K562 (cell line): ENCODE results near the gene VENTX. TPM values are rescaled to one million over a fixed set of nuclear protein-coding genes. Genes with fewer than 3 reads are reported as not detected.
A peak's percentile ranks its signal among the peaks of the same experiment; 100 is the strongest.

Source experiments
- ATAC-seq: fragments of 200-7000 bp; cut with Tn5 transposase; 3 replicates; pipeline ENCODE4 v1.9.1; 2020; ENCODE audit warnings: moderate library complexity
- BruUV-seq: library from RNA; stranded (reverse); fragments of 400-500 nt; replicated peaks from 2 replicates; lab custom pipeline; 2021; lab: Mats Ljungman, UMichigan
- CTCF ChIA-PET: fragments of 300-600 bp; formaldehyde crosslinking; extraction: SDS; loops from one replicate; lab custom pipeline; 2021; ENCODE audit warnings: low intra/inter-chr PET ratio; lab: Yijun Ruan, JAX
- POLR2A ChIA-PET: fragments of 300-600, 350-650 bp; sonication (Branson Sonifier 250); formaldehyde crosslinking; extraction: SDS; loops from one replicate; lab custom pipeline; 2021; ENCODE audit warnings: antibody characterized with exemption, inconsistent platforms; lab: Yijun Ruan, JAX
- DNase-seq, 4 experiments: peaks; one replicate each; pipeline versions ENCODE4 v3.0.0 to v3.0.0-alpha.2; 2011 to 2018; ENCODE audit warnings: low spot score in 3 of 4, mixed read lengths in 3 of 4; ENCODE audit errors: extremely low read depth in 1 of 4
- FAIRE-seq: peaks from 2 replicates; lab custom pipeline; 2011; peaks lifted over from hg19 to GRCh38; lab: Jason Lieb, UNC
- H2AFZ ChIP-seq: 2 replicates; pipeline ENCODE4 v1.6.0; 2011; ENCODE audit warnings: low read depth, low read length, control low read depth, inconsistent platforms
- H3K27ac ChIP-seq: fragments of 200-600 bp; 3 replicates; pipeline ENCODE4 v1.8.0; 2011; ENCODE audit warnings: low read depth, mild to moderate bottlenecking, control low read depth, inconsistent platforms, low read length, moderate library complexity, mixed read lengths; ENCODE audit errors: extremely low read depth
- H3K27me3 ChIP-seq, 2 experiments: fragments of 300-600 bp in 1 of 2; 2 replicates in 1 of 2; 3 replicates in 1 of 2; pipeline versions ENCODE4 v1.6.0 to v1.8.0; 2011; ENCODE audit warnings: inconsistent platforms in 2 of 2, low read length in 2 of 2, mild to moderate bottlenecking in 1 of 2, mixed read lengths in 1 of 2, moderate library complexity in 1 of 2; ENCODE audit not compliant: control insufficient read depth in 2 of 2, insufficient read depth in 2 of 2
- H3K36me3 ChIP-seq: fragments of 300-600 bp; 3 replicates; pipeline ENCODE4 v1.8.0; 2011; ENCODE audit warnings: mild to moderate bottlenecking, low read length, inconsistent platforms; ENCODE audit not compliant: control insufficient read depth, insufficient read depth
- H3K4me1 ChIP-seq, 2 experiments: fragments of 200-600 bp in 1 of 2; replicated peaks in 1 of 2; 2 replicates in 1 of 2; 3 replicates in 1 of 2; pipeline versions ENCODE4 v1.5.1 to v1.8.0; 2011; ENCODE audit warnings: inconsistent platforms in 2 of 2, low read length in 2 of 2, mild to moderate bottlenecking in 1 of 2, mixed read lengths in 1 of 2, moderate library complexity in 1 of 2; ENCODE audit not compliant: control insufficient read depth in 2 of 2, insufficient read depth in 2 of 2
- H3K4me2 ChIP-seq: 2 replicates; pipeline ENCODE4 v1.6.1; 2011; ENCODE audit warnings: low read length, control low read depth, inconsistent platforms, mixed read lengths; ENCODE audit not compliant: insufficient read depth
- H3K4me3 ChIP-seq: fragments of 200-600 bp; sonication (generic), shearing (Covaris generic); 2 replicates; pipeline ENCODE4 v1.5.1; 2016; ENCODE audit warnings: control low read depth, inconsistent platforms
- H3K79me2 ChIP-seq: fragments of 200-600 bp; 3 replicates; pipeline ENCODE4 v1.8.0; 2011; ENCODE audit warnings: low read length, inconsistent platforms; ENCODE audit not compliant: control insufficient read depth, insufficient read depth
- H3K9ac ChIP-seq, 2 experiments: 2 replicates each; pipeline versions ENCODE4 v1.6.0 to v1.6.1; 2011; ENCODE audit warnings: low read depth in 2 of 2, low read length in 2 of 2, control low read depth in 1 of 2, inconsistent platforms in 1 of 2, mild to moderate bottlenecking in 1 of 2, mixed read lengths in 1 of 2; ENCODE audit not compliant: insufficient read depth in 1 of 2
- H3K9me1 ChIP-seq: one replicate; pipeline ENCODE4 v1.6.0; 2011; ENCODE audit warnings: inconsistent platforms, mild to moderate bottlenecking, low read length, moderate library complexity; ENCODE audit not compliant: control insufficient read depth, insufficient read depth
- H3K9me3 ChIP-seq: replicated peaks from 2 replicates; pipeline ENCODE4 v1.5.1; 2011; ENCODE audit warnings: low read depth, low read length, inconsistent platforms; ENCODE audit not compliant: control insufficient read depth, insufficient read depth
- H4K20me1 ChIP-seq: replicated peaks from 2 replicates; pipeline ENCODE4 v1.6.1; 2011; ENCODE audit warnings: low read length, inconsistent platforms, mixed read lengths; ENCODE audit not compliant: control insufficient read depth, insufficient read depth
- CTCF ChIP-seq, 3 experiments: IDR thresholded peaks in 2 of 3; conservative IDR thresholded peaks in 1 of 3; 2 replicates each; pipeline ENCODE4 v1.5.1; 2011 to 2012; ENCODE audit warnings: low read length in 3 of 3, mild to moderate bottlenecking in 3 of 3, control low read depth in 2 of 3, improper control_type of control experiment in 1 of 3, inconsistent platforms in 1 of 3, low read depth in 1 of 3, mixed read lengths in 1 of 3, moderate library complexity in 1 of 3; ENCODE audit not compliant: insufficient read depth in 2 of 3
- E2F6 ChIP-seq, 2 experiments: IDR thresholded peaks; 2 replicates each; pipeline ENCODE4 v1.6.1; 2011; ENCODE audit warnings: borderline replicate concordance in 1 of 2, control low read depth in 1 of 2, low read depth in 1 of 2, low read length in 1 of 2, mild to moderate bottlenecking in 1 of 2, mixed read lengths in 1 of 2, moderate library complexity in 1 of 2; ENCODE audit not compliant: insufficient read depth in 1 of 2, insufficient read length in 1 of 2, poor library complexity in 1 of 2, severe bottlenecking in 1 of 2; ENCODE audit errors: extremely low read depth in 1 of 2
- MXD1 ChIP-seq: fragments of 250-450 bp; sonication (Bioruptor Pico); IDR thresholded peaks from 2 replicates; pipeline ENCODE4 v1.8.0; 2021; ENCODE audit warnings: borderline replicate concordance, mild to moderate bottlenecking, moderate library complexity; ENCODE audit not compliant: poor library complexity, severe bottlenecking
- MYC ChIP-seq, 2 experiments: fragments of 250-450 bp in 1 of 2; sonication (Bioruptor Pico) in 1 of 2; IDR thresholded peaks; 2 replicates each; pipeline versions ENCODE4 v1.5.1 to v1.6.1; 2012 to 2021; ENCODE audit warnings: low read depth in 2 of 2, borderline replicate concordance in 1 of 2, improper control_type of control experiment in 1 of 2, low read length in 1 of 2, mild to moderate bottlenecking in 1 of 2, moderate library complexity in 1 of 2
- POLR2G ChIP-seq: fragments of 200-400 bp; formaldehyde crosslinking; IDR thresholded peaks from 2 replicates; pipeline ENCODE4 v1.6.1; 2017; ENCODE audit warnings: low read depth, mild to moderate bottlenecking, antibody characterized with exemption, low read length, moderate library complexity
- RAD21 ChIP-seq, 2 experiments: fragments of 250-450 bp in 1 of 2; fragments of 450-650 bp in 1 of 2; sonication (Bioruptor Pico) in 1 of 2; formaldehyde crosslinking in 1 of 2; IDR thresholded peaks in 1 of 2; conservative IDR thresholded peaks in 1 of 2; 2 replicates each; pipeline versions ENCODE4 v1.4.0 to v1.8.0; 2020 to 2022; ENCODE audit warnings: mild to moderate bottlenecking in 2 of 2, moderate library complexity in 1 of 2
- SMAD1 ChIP-seq: fragments of 150-350 bp; IDR thresholded peaks from 2 replicates; pipeline ENCODE4 v1.6.1; 2014; ENCODE audit warnings: low read length, low read depth; ENCODE audit not compliant: partially characterized antibody
- ZBTB33 ChIP-seq: sonication (generic); formaldehyde crosslinking; IDR thresholded peaks from 2 replicates; pipeline ENCODE4 v1.8.1; 2023; ENCODE audit warnings: mild to moderate bottlenecking, missing genetic modification reagents
- WGBS: fragments of 100-300 bp; shearing (Covaris generic); methylation state at CpG from one replicate; pipeline ENCODE4 v1.1.6; 2016; ENCODE audit warnings: low coverage, mixed read lengths; ENCODE audit not compliant: insufficient coverage; ENCODE audit errors: missing lambda C conversion rate; 5-methylcytosine and 5-hydroxymethylcytosine counted together
- in situ Hi-C: fragments of 300-500 bp; cut with MboI; formaldehyde crosslinking; loops from 4 replicates; pipeline ENCODE4 v1.15.0; 2018; ENCODE audit warnings: inconsistent platforms, mixed read lengths
- intact Hi-C: fragments of 100-400 bp; cut with micrococcal nuclease; formaldehyde crosslinking; loops from 2 replicates; pipeline ENCODE4 v1.14.2; 2022
- polyA plus RNA-seq, 8 experiments: library from polyadenylated mRNA; depleted of rRNA in 4 of 8; stranded (reverse) in 5 of 8; unstranded in 3 of 8; fragments of >200 nt; fragmentation: Nextera tagmentation in 2 of 8; fragmentation: Illumina TruSeq in 1 of 8; extraction: Ambion mirVana in 2 of 8; extraction: Trizol in 1 of 8; gene quantifications; 2 replicates each; pipeline versions ENCODE4 v1.2.1 to v1.2.3, GENCODE V29; 2011 to 2014; ENCODE audit warnings: inconsistent platforms in 1 of 8, missing spikeins in 1 of 8
- total RNA-seq, 7 experiments: library from RNA; depleted of rRNA in 6 of 7; stranded (reverse); fragments of >200 nt in 6 of 7; fragmentation: Illumina TruSeq in 2 of 7; extraction: Trizol in 2 of 7; gene quantifications; 2 replicates each; pipeline versions ENCODE4 v1.2.1 to v1.2.3, GENCODE V29; 2011 to 2021; ENCODE audit warnings: low replicate concordance in 1 of 7

The VENTX gene
- total and polyA plus RNA-seq, 9 of the 15 experiments (the other 6 are each of a cell fraction or from before 2014, with no cell fraction given): 0.07 to 0.70 (median 0.20) TPM; not detected in 1

GRCh38 chr10:133267829-133268228 lies 30.2 kb downstream of the VENTX start:
- POLR2A ChIA-PET: interaction anchor here (0.6 kb wide), 1 partner anchor 116 kb away, joined by 4 read pairs; no protein-coding TSS in a partner anchor
- Histone ChIP-seq H3K4me1 (peaks cover 0 to 78% of the 10 kb centered on the region in 2 experiments; a peak in 3 of 5 replicates), H3K9me1 (no peaks in the 10 kb centered on the region), H3K4me3 (no peak overlapping the region), H2AFZ (peak overlapping the region; percentile 74; the same call in 1 of the 2 replicates), H3K9ac (peak overlapping the region in 1 of 2 experiments; percentile 83; a peak in 3 of 4 replicates), H3K4me2 (no peak overlapping the region), H3K36me3 (no peaks in the 10 kb centered on the region), H3K27ac (no peak overlapping the region), H3K79me2 (no peaks in the 10 kb centered on the region), H4K20me1 (no peaks in the 10 kb centered on the region), H3K27me3 (no peaks in the 10 kb centered on the region), H3K9me3 (no peaks in the 10 kb centered on the region)
- peak; percentile 79 for ATAC-seq
- TF ChIP-seq SMAD1: no peak
- peak; percentile 79 for TF ChIP-seq ZBTB33
- no peak for TF ChIP-seq MXD1 (CRISPR knock-in tag)
- TF ChIP-seq RAD21 (CRISPR knock-in tag; conservative IDR thresholded peaks at IDR 0.05 in 1 of 2, IDR thresholded peaks at IDR 0.05 in 1 of 2): peak in 1 of 2 experiments; percentile 21; a peak in 1 of 4 replicates
- TF ChIP-seq MYC (IDR thresholded peaks at IDR 0.05; ENCODE audit: low read depth, low read length): peak; percentile 56; the same call in 1 of the 2 replicates
- no peak for TF ChIP-seq MYC (CRISPR knock-in tag; IDR thresholded peaks at IDR 0.05; ENCODE audit: borderline replicate concordance, low read depth)
- TF ChIP-seq E2F6 (IDR thresholded peaks at IDR 0.05; ENCODE audit: borderline replicate concordance in 1 of 2, extremely low read depth in 1 of 2, insufficient read depth in 1 of 2, insufficient read length in 1 of 2, low read depth in 1 of 2, low read length in 1 of 2, poor library complexity in 1 of 2, severe bottlenecking in 1 of 2): peak in 1 of 2 experiments; percentile 23
- TF ChIP-seq POLR2G: 0 out of 2 replicates have a peak, but pooled peaks have one; percentile 30
- peak in 2 of 3 experiments; percentile 22 to 34; a peak in 2 of 6 replicates for TF ChIP-seq CTCF (IDR thresholded peaks at IDR 0.05 in 2 of 3, conservative IDR thresholded peaks at IDR 0.05 in 1 of 3; ENCODE audit: insufficient read depth in 2 of 3, low read depth in 1 of 3, low read length in 3 of 3)
- peak in 3 of 4 experiments; percentile 30 to 32 (median 31) for DNase-seq
- WGBS: 100% methylated on average over 1 of the region's 22 CpGs
- CTCF ChIA-PET: no interaction called here
- FAIRE-seq: no peak
- intact Hi-C loops (no loop called here), in situ Hi-C loops (no loop called here)
- no TSS peak for BruUV-seq
